ENCODE measurements around the gene SLC22A17. TPM values are rescaled to one million over a fixed set of nuclear protein-coding genes. Genes with fewer than 3 reads are reported as not detected.
A peak's percentile ranks its signal among the peaks of the same experiment; 100 is the strongest.

Gene SLC22A17
- total RNA-seq, 1 experiment from 2014 or later = 5.9 TPM

DNA sequence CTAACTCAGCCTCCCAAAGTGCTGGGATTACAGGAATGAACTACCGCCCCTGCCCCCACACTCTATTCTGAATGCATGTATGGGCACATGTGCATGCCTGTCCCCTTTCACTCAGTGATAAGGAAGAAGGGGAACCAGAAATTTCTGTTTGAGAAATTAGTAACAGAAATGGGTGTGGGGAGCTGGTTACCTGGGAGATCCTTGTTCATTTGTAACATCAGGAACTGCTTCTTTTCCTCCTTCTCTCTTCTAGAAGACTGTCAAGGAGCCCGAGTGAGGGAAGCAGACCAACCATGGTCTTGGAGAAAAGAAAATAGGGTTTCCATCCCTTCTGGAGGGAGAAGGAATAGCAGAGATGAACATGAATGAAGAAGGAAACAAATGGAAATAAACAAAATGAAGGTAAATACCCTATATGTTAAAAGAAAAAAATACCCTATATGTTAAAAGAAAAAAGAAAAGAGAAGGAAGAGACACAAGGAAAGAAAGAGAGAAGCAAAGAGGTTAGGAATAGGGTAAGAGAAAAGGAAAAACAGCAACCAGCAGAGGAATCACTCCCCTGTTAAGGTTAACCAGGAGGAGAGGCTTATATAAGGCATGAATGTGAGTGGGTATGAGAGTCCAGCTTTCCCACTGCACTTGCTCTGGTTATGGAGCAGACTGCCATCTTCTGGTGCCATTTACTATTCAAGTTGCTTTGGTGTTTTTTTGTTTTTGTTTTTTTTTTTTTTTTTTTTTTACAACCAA is 53.3 kb downstream of the SLC22A17 start:
- Histone ChIP-seq H4K20me1 (ENCODE audit: insufficient read depth) (no peaks in the 10 kb centered on the region), H2AFZ (ENCODE audit: low read depth, low read length, poor library complexity, severe bottlenecking) (no peak overlapping the region), H3K27me3 (ENCODE audit: insufficient read depth, low read length) (no peaks in the 10 kb centered on the region), H3K79me2 (ENCODE audit: insufficient read depth, low read length) (no peaks in the 10 kb centered on the region), H3K9me3 (ENCODE audit: control insufficient read depth in 1 of 2, insufficient read depth in 1 of 2, low read depth in 1 of 2, low read length in 2 of 2) (no peaks in the 10 kb centered on the region), H3K9ac (ENCODE audit: low read length) (no peak overlapping the region), H3K27ac (ENCODE audit: low read depth, low read length) (no peak overlapping the region), H3K4me1 (ENCODE audit: control insufficient read depth in 1 of 2, insufficient read depth in 2 of 2, low read length in 2 of 2) (peaks cover 19 to 43% of the 10 kb centered on the region in 2 experiments), H3K4me3 (replicated peaks in 1 of 2; ENCODE audit: low read depth in 1 of 2, low read length in 2 of 2) (no peak overlapping the region), H3K9me2 (ENCODE audit: insufficient read depth) (no peaks in the 10 kb centered on the region), H3K36me3 (ENCODE audit: control insufficient read depth in 1 of 2, insufficient read depth in 2 of 2, low read length in 2 of 2) (no peaks in the 10 kb centered on the region), H3K4me2 (ENCODE audit: low read length) (no peak overlapping the region; the same call in 1 of the 2 replicates)
- no peak for ATAC-seq
- intact Hi-C loops (cut with micrococcal nuclease) = loop anchor here (1.0 to 2.0 kb wide), 2 partner anchors 34 to 179 kb away; no protein-coding TSS in a partner anchor
- ChIA-PET RAD21 (ENCODE audit: low non-redundant PET in 1 of 2, low total read pairs in 2 of 2, uncharacterized antibody in 2 of 2, unreplicated experiment in 2 of 2) (interaction anchor here in 1 of 2 experiments (0.7 kb wide), 1 partner anchor 81 kb away, joined by 4 read pairs; no protein-coding TSS in a partner anchor), CTCF (interaction anchor here (0.7 to 4.8 kb wide), 7 partner anchors 12 to 293 kb away, joined by 3 to 27 read pairs (median 3); partner anchors contain the start of genes HOMEZ and PABPN1), POLR2A (no interaction called here)
- BruUV-seq (replicated peaks) = no TSS peak
- no peak for TF ChIP-seq ELF1 (IDR thresholded peaks at IDR 0.05; ENCODE audit: borderline replicate concordance, low read depth)
- TF ChIP-seq EZH2 (IDR thresholded peaks at IDR 0.05) = no peak
- TF ChIP-seq, protein P1, sequence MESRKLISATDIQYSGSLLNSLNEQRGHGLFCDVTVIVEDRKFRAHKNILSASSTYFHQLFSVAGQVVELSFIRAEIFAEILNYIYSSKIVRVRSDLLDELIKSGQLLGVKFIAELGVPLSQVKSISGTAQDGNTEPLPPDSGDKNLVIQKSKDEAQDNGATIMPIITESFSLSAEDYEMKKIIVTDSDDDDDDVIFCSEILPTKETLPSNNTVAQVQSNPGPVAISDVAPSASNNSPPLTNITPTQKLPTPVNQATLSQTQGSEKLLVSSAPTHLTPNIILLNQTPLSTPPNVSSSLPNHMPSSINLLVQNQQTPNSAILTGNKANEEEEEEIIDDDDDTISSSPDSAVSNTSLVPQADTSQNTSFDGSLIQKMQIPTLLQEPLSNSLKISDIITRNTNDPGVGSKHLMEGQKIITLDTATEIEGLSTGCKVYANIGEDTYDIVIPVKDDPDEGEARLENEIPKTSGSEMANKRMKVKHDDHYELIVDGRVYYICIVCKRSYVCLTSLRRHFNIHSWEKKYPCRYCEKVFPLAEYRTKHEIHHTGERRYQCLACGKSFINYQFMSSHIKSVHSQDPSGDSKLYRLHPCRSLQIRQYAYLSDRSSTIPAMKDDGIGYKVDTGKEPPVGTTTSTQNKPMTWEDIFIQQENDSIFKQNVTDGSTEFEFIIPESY (IDR thresholded peaks at IDR 0.05; ENCODE audit: extremely low read depth, insufficient replicate concordance, low read length) = no peak
- TF ChIP-seq EZH2phosphoT487 (IDR thresholded peaks at IDR 0.05; ENCODE audit: borderline replicate concordance) = no peak
- TF ChIP-seq ATF3 (IDR thresholded peaks at IDR 0.05) = no peak
- TF ChIP-seq CTCF (IDR thresholded peaks at IDR 0.05 in 2 of 3, conservative IDR thresholded peaks at IDR 0.05 in 1 of 3; ENCODE audit: borderline replicate concordance in 1 of 3, insufficient read depth in 1 of 3, low read depth in 2 of 3, low read length in 2 of 3) = peak in 2 of 3 experiments; percentile 16 to 50; a peak in 3 of 6 replicates
- no peak for DNase-seq (ENCODE audit: low read depth, low spot score)
